A673 (cell line): ENCODE results near the gene CBX1.

Experiments used
- EZH2 ChIP-seq: fragments of 200-600 bp; sonication (generic); IDR thresholded peaks from 2 replicates; pipeline ENCODE4 v1.6.1; 2017; ENCODE audit warnings: borderline replicate concordance, low read depth, mild to moderate bottlenecking, mixed read lengths, antibody characterized with exemption, low read length; ENCODE audit not compliant: poor library complexity, severe bottlenecking
- TF ChIP-seq, protein P1 (sequence below): fragments of 300-800, 200-600 bp; sonication (generic); conservative IDR thresholded peaks from 2 replicates; pipeline ENCODE4 v1.5.1; 2017; ENCODE audit warnings: low read depth, mild to moderate bottlenecking, antibody characterized with exemption, low read length, moderate library complexity, mixed read lengths

DNA sequence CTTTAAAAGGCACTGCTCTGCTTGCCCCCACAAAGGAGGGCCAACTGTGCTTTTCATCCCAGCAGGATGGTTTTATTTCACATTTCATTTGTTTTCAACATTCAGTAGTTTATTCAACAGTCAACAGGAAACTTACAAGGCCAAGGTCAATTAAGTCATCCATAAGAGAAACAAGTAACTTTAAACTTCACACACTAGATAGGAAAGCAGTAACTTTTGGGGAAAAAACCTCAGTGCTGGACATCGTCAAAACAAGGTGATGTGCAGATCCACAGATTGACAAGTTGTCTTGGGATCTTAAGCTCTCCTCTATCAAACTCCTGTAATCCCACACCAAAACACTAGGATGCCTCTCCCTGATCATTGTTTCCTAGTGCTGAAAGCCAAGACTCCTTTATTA, 34.6 kb downstream of the CBX1 start:
- TF ChIP-seq, protein P1, sequence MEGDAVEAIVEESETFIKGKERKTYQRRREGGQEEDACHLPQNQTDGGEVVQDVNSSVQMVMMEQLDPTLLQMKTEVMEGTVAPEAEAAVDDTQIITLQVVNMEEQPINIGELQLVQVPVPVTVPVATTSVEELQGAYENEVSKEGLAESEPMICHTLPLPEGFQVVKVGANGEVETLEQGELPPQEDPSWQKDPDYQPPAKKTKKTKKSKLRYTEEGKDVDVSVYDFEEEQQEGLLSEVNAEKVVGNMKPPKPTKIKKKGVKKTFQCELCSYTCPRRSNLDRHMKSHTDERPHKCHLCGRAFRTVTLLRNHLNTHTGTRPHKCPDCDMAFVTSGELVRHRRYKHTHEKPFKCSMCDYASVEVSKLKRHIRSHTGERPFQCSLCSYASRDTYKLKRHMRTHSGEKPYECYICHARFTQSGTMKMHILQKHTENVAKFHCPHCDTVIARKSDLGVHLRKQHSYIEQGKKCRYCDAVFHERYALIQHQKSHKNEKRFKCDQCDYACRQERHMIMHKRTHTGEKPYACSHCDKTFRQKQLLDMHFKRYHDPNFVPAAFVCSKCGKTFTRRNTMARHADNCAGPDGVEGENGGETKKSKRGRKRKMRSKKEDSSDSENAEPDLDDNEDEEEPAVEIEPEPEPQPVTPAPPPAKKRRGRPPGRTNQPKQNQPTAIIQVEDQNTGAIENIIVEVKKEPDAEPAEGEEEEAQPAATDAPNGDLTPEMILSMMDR: no peak
- TF ChIP-seq EZH2: no peak
